Keratinocyte (primary cell): ENCODE data around the gene ARHGAP45. TPM values are rescaled to one million over a fixed set of nuclear protein-coding genes. Genes with fewer than 3 reads are reported as not detected.

Experiments used
- DNase-seq: peaks from one replicate; pipeline ENCODE4 v3.0.0-alpha.2; 2011; ENCODE audit warnings: low read depth, missing footprints, low spot score
- FAIRE-seq: peaks from 2 replicates; lab custom pipeline; 2011; peaks lifted over from hg19 to GRCh38; lab: Jason Lieb, UNC
- H2AFZ ChIP-seq: 2 replicates; pipeline ENCODE4 v1.6.0; 2012; ENCODE audit warnings: low read length, control low read depth, inconsistent platforms; ENCODE audit not compliant: control insufficient read depth
- H3K27ac ChIP-seq: 2 replicates; pipeline ENCODE4 v1.5.1; 2011; ENCODE audit warnings: low read length; ENCODE audit not compliant: control insufficient read depth, insufficient read depth
- H3K27me3 ChIP-seq: 3 replicates; pipeline ENCODE4 v1.6.0; 2011; ENCODE audit warnings: low read length; ENCODE audit not compliant: control insufficient read depth, insufficient read depth; ENCODE audit errors: extremely low read depth
- H3K36me3 ChIP-seq, 2 experiments: 2 replicates in 1 of 2; 3 replicates in 1 of 2; pipeline ENCODE4 v1.5.1; 2011; ENCODE audit warnings: low read length in 2 of 2, mild to moderate bottlenecking in 1 of 2; ENCODE audit not compliant: control insufficient read depth in 2 of 2, insufficient read depth in 2 of 2; ENCODE audit errors: extremely low read depth in 1 of 2
- H3K4me1 ChIP-seq: 3 replicates; pipeline ENCODE4 v1.5.1; 2011; ENCODE audit warnings: low read length; ENCODE audit not compliant: control insufficient read depth, insufficient read depth; ENCODE audit errors: extremely low read depth
- H3K4me2 ChIP-seq: 3 replicates; pipeline ENCODE4 v1.6.0; 2011; ENCODE audit warnings: low read depth, low read length; ENCODE audit not compliant: control insufficient read depth, insufficient read depth; ENCODE audit errors: extremely low read depth
- H3K4me3 ChIP-seq, 3 experiments: fragments of 200-600 bp in 1 of 3; sonication (generic) in 1 of 3; 2 replicates in 2 of 3; 3 replicates in 1 of 3; pipeline ENCODE4 v1.5.1; 2011 to 2016; ENCODE audit warnings: low read length in 3 of 3, mild to moderate bottlenecking in 3 of 3, control low read depth in 2 of 3, inconsistent platforms in 1 of 3, low read depth in 1 of 3, mixed read lengths in 1 of 3, mixed run types in 1 of 3, moderate library complexity in 1 of 3; ENCODE audit not compliant: control insufficient read depth in 2 of 3, insufficient read depth in 2 of 3; ENCODE audit errors: extremely low read depth in 1 of 3
- H3K79me2 ChIP-seq: 2 replicates; pipeline ENCODE4 v1.6.0; 2012; ENCODE audit warnings: low read length; ENCODE audit not compliant: control insufficient read depth, insufficient read depth
- H3K9ac ChIP-seq: 3 replicates; pipeline ENCODE4 v1.6.0; 2011; ENCODE audit warnings: low read length; ENCODE audit not compliant: control insufficient read depth, insufficient read depth; ENCODE audit errors: extremely low read depth
- H3K9me1 ChIP-seq: 3 replicates; pipeline ENCODE4 v1.6.0; 2011; ENCODE audit warnings: low read length; ENCODE audit not compliant: control insufficient read depth, insufficient read depth; ENCODE audit errors: extremely low read depth
- H3K9me3 ChIP-seq: 2 replicates; pipeline ENCODE4 v1.5.1; 2012; ENCODE audit warnings: low read depth, low read length; ENCODE audit not compliant: control insufficient read depth
- H4K20me1 ChIP-seq: 3 replicates; pipeline ENCODE4 v1.6.0; 2011; ENCODE audit warnings: low read length; ENCODE audit not compliant: control insufficient read depth, insufficient read depth; ENCODE audit errors: extremely low read depth
- CTCF ChIP-seq, 3 experiments: IDR thresholded peaks in 1 of 3; conservative IDR thresholded peaks in 1 of 3; optimal IDR thresholded peaks in 1 of 3; 2 replicates in 2 of 3; 3 replicates in 1 of 3; pipeline versions ENCODE3 to v1.5.1; 2011; ENCODE audit warnings: low read length in 3 of 3, mild to moderate bottlenecking in 3 of 3, moderate library complexity in 2 of 3, control low read depth in 1 of 3, inconsistent platforms in 1 of 3; ENCODE audit not compliant: insufficient read depth in 2 of 3; ENCODE audit errors: extremely low read depth in 1 of 3
- EZH2 ChIP-seq: IDR thresholded peaks from one replicate; pipeline ENCODE4 v1.6.1; 2012; ENCODE audit warnings: inconsistent platforms, mild to moderate bottlenecking, low read length, moderate library complexity
- dilution Hi-C: fragments of 300-500 bp; cut with MboI; formaldehyde crosslinking; loops from one replicate; pipeline ENCODE4 v1.7.0; 2020; ENCODE audit warnings: low sequenced_read_pairs; ENCODE audit not compliant: extremely low pct_ligation_motif_present
- polyA plus RNA-seq, 5 experiments: library from polyadenylated mRNA; depleted of rRNA in 3 of 5; stranded (reverse) in 3 of 5; stranded (forward) in 1 of 5; unstranded in 1 of 5; fragments of >200 nt; gene quantifications; 1 replicate in 1 of 5; 2 replicates in 3 of 5; 3 replicates in 1 of 5; pipeline versions ENCODE4 v1.2.1 to v1.2.3, GENCODE V29; 2011 to 2012; ENCODE audit warnings: missing spikeins in 2 of 5, low read depth in 1 of 5, low replicate concordance in 1 of 5

ARHGAP45 gene
- polyA plus RNA-seq, 1 donor (not counting 4 experiments of a cell fraction or from before 2014, with no cell fraction given) = 0.56 TPM

GRCh38 chr19:1134431-1134830 is 67.5 kb downstream of the ARHGAP45 start:
- H3K27ac ChIP-seq = no peak overlapping the region
- no peak overlapping the region for H3K4me3 ChIP-seq
- DNase-seq (no peak), FAIRE-seq (no peak)
- no peaks in the 10 kb centered on the region for H3K9me1 ChIP-seq
- peaks cover 68% of the 10 kb centered on the region for H3K79me2 ChIP-seq
- H3K4me1 ChIP-seq = peaks cover 19% of the 10 kb centered on the region
- H3K36me3 ChIP-seq = peaks cover 12 to 17% of the 10 kb centered on the region in 2 experiments
- TF ChIP-seq EZH2 (no peak), CTCF (optimal IDR thresholded peaks at IDR 0.05 in 1 of 3, IDR thresholded peaks at IDR 0.05 in 1 of 3, conservative IDR thresholded peaks at IDR 0.05 in 1 of 3; ENCODE audit: extremely low read depth in 1 of 3, insufficient read depth in 2 of 3, low read length in 3 of 3) (no peak)
- peaks cover 6% of the 10 kb centered on the region for H4K20me1 ChIP-seq
- no peak overlapping the region for H2AFZ ChIP-seq
- dilution Hi-C loops = no loop called here
- H3K9me3 ChIP-seq = no peaks in the 10 kb centered on the region
- H3K9ac ChIP-seq = no peak overlapping the region
- no peaks in the 10 kb centered on the region for H3K27me3 ChIP-seq
- no peak overlapping the region for H3K4me2 ChIP-seq

GRCh38 chr19:1135454-1135853 is 68.5 kb downstream of the ARHGAP45 start:
- H3K27me3 ChIP-seq = no peaks in the 10 kb centered on the region
- no peaks in the 10 kb centered on the region for H3K9me1 ChIP-seq
- H3K4me2 ChIP-seq = no peak overlapping the region
- H2AFZ ChIP-seq = no peak overlapping the region
- peaks cover 19% of the 10 kb centered on the region for H3K4me1 ChIP-seq
- H3K4me3 ChIP-seq = no peak overlapping the region
- H3K79me2 ChIP-seq = peaks cover 58% of the 10 kb centered on the region
- TF ChIP-seq CTCF (optimal IDR thresholded peaks at IDR 0.05 in 1 of 3, IDR thresholded peaks at IDR 0.05 in 1 of 3, conservative IDR thresholded peaks at IDR 0.05 in 1 of 3; ENCODE audit: extremely low read depth in 1 of 3, insufficient read depth in 2 of 3, low read length in 3 of 3) (no peak), EZH2 (no peak)
- dilution Hi-C loops = no loop called here
- no peak overlapping the region for H3K27ac ChIP-seq
- no peak for FAIRE-seq
- H3K36me3 ChIP-seq = peaks cover 12 to 16% of the 10 kb centered on the region in 2 experiments
- DNase-seq = no peak
- H3K9me3 ChIP-seq = no peaks in the 10 kb centered on the region
- no peak overlapping the region for H3K9ac ChIP-seq
- peaks cover 6% of the 10 kb centered on the region for H4K20me1 ChIP-seq
